Liver (tissue), 3 donors: ENCODE results near the gene CD160.
A peak's percentile ranks its signal among the peaks of the same experiment; 100 is the strongest.

Source experiments
- CTCF ChIP-seq: fragments of 150-350 bp; IDR thresholded peaks from 2 replicates; pipeline ENCODE4 v1.5.1; 2017; ENCODE audit warnings: improper control_type of control experiment, low read depth, low read length; ENCODE audit not compliant: missing input control
- FOXA1 ChIP-seq: IDR thresholded peaks from 2 replicates; pipeline ENCODE4 v1.6.1; 2016; ENCODE audit warnings: antibody characterized with exemption
- HNF4A ChIP-seq, 2 donors: conservative IDR thresholded peaks; 2 replicates each; pipeline ENCODE4 v1.6.1; 2016; ENCODE audit warnings: antibody characterized with exemption in 2 of 2, mild to moderate bottlenecking in 2 of 2
- RAD21 ChIP-seq, 2 donors: IDR thresholded peaks; 2 replicates each; pipeline ENCODE4 v1.6.1; 2016; ENCODE audit warnings: antibody characterized with exemption in 2 of 2, mild to moderate bottlenecking in 2 of 2
- SP1 ChIP-seq: IDR thresholded peaks from 2 replicates; pipeline ENCODE4 v1.6.1; 2018; ENCODE audit warnings: antibody characterized with exemption, mild to moderate bottlenecking
- YY1 ChIP-seq: IDR thresholded peaks from 2 replicates; pipeline ENCODE4 v1.6.1; 2016; ENCODE audit warnings: antibody characterized with exemption, mild to moderate bottlenecking
- TF ChIP-seq, protein P1 (sequence below): IDR thresholded peaks from 2 replicates; pipeline ENCODE4 v1.6.1; 2016; ENCODE audit warnings: antibody characterized with exemption
- TF ChIP-seq, protein P2 (sequence below): IDR thresholded peaks from 2 replicates; pipeline ENCODE4 v1.6.1; 2016; ENCODE audit warnings: antibody characterized with exemption
- donor health status: healthy.
- donor health status: healthy.

- TF ChIP-seq SP1 (peak; percentile 7), CTCF (no peak), HNF4A (conservative IDR thresholded peaks at IDR 0.05) (peak; percentile 36 to 49), FOXA1 (no peak), RAD21 (IDR thresholded peaks at IDR 0.05) (no peak), YY1 (no peak)
- TF ChIP-seq, protein P1, sequence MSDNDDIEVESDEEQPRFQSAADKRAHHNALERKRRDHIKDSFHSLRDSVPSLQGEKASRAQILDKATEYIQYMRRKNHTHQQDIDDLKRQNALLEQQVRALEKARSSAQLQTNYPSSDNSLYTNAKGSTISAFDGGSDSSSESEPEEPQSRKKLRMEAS = no peak
- TF ChIP-seq, protein P2, sequence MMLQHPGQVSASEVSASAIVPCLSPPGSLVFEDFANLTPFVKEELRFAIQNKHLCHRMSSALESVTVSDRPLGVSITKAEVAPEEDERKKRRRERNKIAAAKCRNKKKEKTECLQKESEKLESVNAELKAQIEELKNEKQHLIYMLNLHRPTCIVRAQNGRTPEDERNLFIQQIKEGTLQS = no peak
Measured at GRCh38 chr1:145690587-145691558, 28.4 kb upstream of the CD160 start.
